Non-pigmented ciliary epithelial cell (primary cell): ENCODE data around the gene SORCS2.

ENCODE experiments used
- DNase-seq: peaks from one replicate; pipeline ENCODE4 v3.0.0-alpha.2; 2010; ENCODE audit warnings: low read depth

The SORCS2 gene

GRCh38 chr4:7734651-7735260 is 542.4 kb downstream of the SORCS2 start:
- DNase-seq: no peak

GRCh38 chr4:7735395-7735794 is 543.1 kb downstream of the SORCS2 start:
- no peak for DNase-seq

- no peak for DNase-seq
Measured at GRCh38 chr4:7735961-7736360, 543.6 kb downstream of the SORCS2 start.

- DNase-seq: no peak
Measured at GRCh38 chr4:7736436-7737267, 544.3 kb downstream of the SORCS2 start.

- DNase-seq: no peak
Measured at GRCh38 chr4:7737268-7737645, 544.9 kb downstream of the SORCS2 start.

- no peak for DNase-seq
Measured at GRCh38 chr4:7737752-7738457, 545.6 kb downstream of the SORCS2 start.

GRCh38 chr4:7738458-7739076 is 546.2 kb downstream of the SORCS2 start:
- DNase-seq: no peak

GRCh38 chr4:7739077-7739917 is 547.0 kb downstream of the SORCS2 start:
- no peak for DNase-seq

- no peak for DNase-seq
Measured at GRCh38 chr4:7739918-7740865, 547.9 kb downstream of the SORCS2 start.

- DNase-seq: no peak
Measured at GRCh38 chr4:7740866-7741525, 548.7 kb downstream of the SORCS2 start.

- DNase-seq: no peak
Measured at GRCh38 chr4:7741946-7742806, 549.8 kb downstream of the SORCS2 start.

- DNase-seq: no peak
Measured at GRCh38 chr4:7742807-7743280, 550.5 kb downstream of the SORCS2 start.

GRCh38 chr4:7744142-7744804 is 551.9 kb downstream of the SORCS2 start:
- no peak for DNase-seq

GRCh38 chr4:7745301-7745885 is 553.1 kb downstream of the SORCS2 start:
- DNase-seq: no peak

- DNase-seq: no peak
Measured at GRCh38 chr4:7746351-7747061, 554.2 kb downstream of the SORCS2 start.

GRCh38 chr4:7747062-7747385 is 554.7 kb downstream of the SORCS2 start:
- DNase-seq: no peak

GRCh38 chr4:7747566-7747965 is 555.2 kb downstream of the SORCS2 start:
- DNase-seq: no peak
